ENCODE results near the gene RNF25. TPM values are rescaled to one million over a fixed set of nuclear protein-coding genes. Genes with fewer than 3 reads are reported as not detected.

The RNF25 gene
- total RNA-seq, result 10 to 100 TPM; 13.6 to 15.0 TPM
- long read RNA-seq, transcript RNF25-201 (10 exons, 1,914 nt), result major isoform, 34 of 38 reads
- long read RNA-seq, partial matches to known transcripts, result 0 of 38 reads
- long read RNA-seq, other reads (novel, unspliced or antisense), result 4 of 38 reads

GRCh38 chr2:218671654-218672566 is at the start of gene RNF25, which contains the start of gene STK36:
Gene RNF25 (minus strand): TSS chr2:218672002. CDS start chr2:218671970, 32 bp downstream.
Gene STK36 (plus strand): TSS chr2:218672086. CDS start chr2:218672830, 744 bp downstream.
- ATAC-seq (peak; percentile 98), DNase-seq (peak; percentile 91)
- intact Hi-C loops (cut with DNase I), result no loop called here

DNA sequence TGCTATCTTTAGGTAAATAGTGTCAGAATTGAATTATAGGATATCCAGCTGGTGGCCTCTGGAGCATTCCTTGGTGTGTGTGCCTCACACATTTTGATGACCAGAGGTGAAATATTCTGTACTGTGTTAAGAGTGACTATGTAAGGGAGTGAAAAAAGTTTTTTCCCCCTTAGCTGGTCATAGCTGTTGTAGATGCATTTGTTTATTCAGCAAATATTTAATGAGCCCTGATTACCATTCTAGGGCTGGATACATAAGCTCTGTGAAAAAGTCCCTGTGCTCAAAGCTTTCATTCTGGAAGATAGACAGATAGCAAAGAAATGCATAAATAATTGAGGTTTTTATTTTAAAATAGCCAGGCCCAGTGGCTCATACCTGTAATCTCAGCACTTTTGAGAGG is 49.7 kb upstream of the RNF25 start:
- intact Hi-C loops (cut with DNase I), result no loop called here
- ATAC-seq (no peak), DNase-seq (no peak)

- intact Hi-C loops (cut with DNase I), result no loop called here
- no peak for DNase-seq
- ATAC-seq, result no peak
These were observed 48.5 kb upstream of the RNF25 start for GRCh38 chr2:218720048-218721041.

- intact Hi-C loops (cut with DNase I), result no loop called here
- ATAC-seq (no peak), DNase-seq (no peak)
These were observed 47.7 kb upstream of the RNF25 start for GRCh38 chr2:218719457-218719856.

- intact Hi-C loops (cut with DNase I), result no loop called here
- ATAC-seq (no peak), DNase-seq (no peak)
These were observed 46.3 kb upstream of the RNF25 start for GRCh38 chr2:218718058-218718457.

DNA sequence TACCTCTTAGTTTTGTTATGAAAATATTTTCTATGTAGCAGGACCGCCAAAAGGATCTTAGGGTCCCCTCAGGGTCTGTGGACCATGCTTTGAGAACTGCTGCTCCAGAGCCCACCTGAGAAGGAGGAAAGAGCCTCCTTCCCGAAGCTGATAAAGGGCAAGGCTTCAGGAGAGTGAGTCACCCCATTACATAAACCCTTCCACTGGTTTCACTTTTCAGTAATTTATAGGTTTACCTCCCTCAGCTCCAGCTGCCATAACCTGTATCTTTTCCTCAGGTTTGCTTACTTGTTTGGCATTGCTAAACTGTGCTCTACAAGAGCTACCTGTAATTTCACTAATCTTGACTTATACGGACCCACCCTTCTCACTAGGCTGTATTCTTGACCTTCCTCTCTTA is 45.5 kb upstream of the RNF25 start:
- ATAC-seq, result peak in 1 of 2 donors; percentile 65
- DNase-seq, result no peak
- intact Hi-C loops (cut with DNase I), result no loop called here

DNA sequence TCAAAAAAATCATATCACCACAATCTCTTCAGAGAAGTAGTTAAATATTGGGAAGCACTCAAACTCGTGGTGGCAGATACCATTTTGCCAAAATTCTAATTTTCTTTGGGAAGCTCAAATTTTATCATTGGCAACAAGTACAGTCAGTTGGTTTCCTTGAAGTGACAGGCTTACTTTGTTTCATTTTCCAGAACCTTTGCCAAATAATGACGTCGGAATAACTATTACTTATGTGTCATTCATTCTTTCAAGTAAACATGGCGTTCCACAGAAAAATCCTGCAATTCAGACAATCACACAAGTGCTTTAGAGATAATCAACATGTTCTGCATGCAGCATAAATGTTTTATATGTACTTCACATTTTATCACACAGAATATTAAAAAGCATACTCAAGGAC is 44.3 kb upstream of the RNF25 start:
- intact Hi-C loops (cut with DNase I), result no loop called here
- no peak for DNase-seq
- ATAC-seq, result no peak

DNA sequence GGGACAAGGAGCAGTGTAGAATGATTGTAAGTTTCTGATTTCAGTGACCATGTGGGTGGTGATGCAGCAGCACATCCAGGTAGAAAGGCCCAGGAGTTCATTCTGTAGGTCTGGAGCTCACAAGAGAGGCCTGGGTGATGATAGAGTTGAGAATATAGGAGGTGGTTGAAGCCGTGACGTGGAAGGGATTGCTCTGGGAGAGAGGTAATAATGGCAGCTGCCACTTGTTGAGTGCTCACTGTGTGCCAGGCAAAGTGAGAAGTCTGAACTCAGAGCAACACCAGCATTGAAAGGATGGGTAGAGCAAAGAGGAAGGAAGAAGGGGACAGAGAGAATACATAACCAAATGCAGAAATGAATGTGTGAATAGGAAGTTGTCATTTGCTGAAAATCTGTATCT is 42.1 kb upstream of the RNF25 start:
- DNase-seq, result no peak
- ATAC-seq, result no peak
- intact Hi-C loops (cut with DNase I), result loop anchor here in 1 of 2 donors (5.0 kb wide), 1 partner anchor 133 kb away; no protein-coding TSS in a partner anchor

- ATAC-seq, result no peak
- DNase-seq, result no peak
- intact Hi-C loops (cut with DNase I), result loop anchor here in 1 of 2 donors (5.0 kb wide), 1 partner anchor 136 kb away; no protein-coding TSS in a partner anchor
These were observed 39.7 kb upstream of the RNF25 start for GRCh38 chr2:218711550-218711929.

GRCh38 chr2:218710687-218711549 is 39.1 kb upstream of the RNF25 start, which contains the start of gene TTLL4:
Gene TTLL4 (plus strand): TSS chr2:218710835. CDS start chr2:218737677, 26,842 bp downstream.
- ATAC-seq, result peak; percentile 98 to 99
- DNase-seq, result peak; percentile 99
- intact Hi-C loops (cut with DNase I), result loop anchor here in 1 of 2 donors (5.0 kb wide), 1 partner anchor 136 kb away; no protein-coding TSS in a partner anchor

- intact Hi-C loops (cut with DNase I), result loop anchor here in 1 of 2 donors (5.0 kb wide), 1 partner anchor 137 kb away; no protein-coding TSS in a partner anchor
- ATAC-seq (peak in 1 of 2 donors; percentile 4), DNase-seq (no peak)
These were observed 38.5 kb upstream of the RNF25 start for GRCh38 chr2:218710334-218710686.

- ATAC-seq, result no peak
- intact Hi-C loops (cut with DNase I), result loop anchor here in 1 of 2 donors (5.0 kb wide), 1 partner anchor 137 kb away; no protein-coding TSS in a partner anchor
- DNase-seq, result no peak
These were observed 38.1 kb upstream of the RNF25 start for GRCh38 chr2:218709908-218710307.

GRCh38 chr2:218708086-218708485 is 36.3 kb upstream of the RNF25 start:
- ATAC-seq (no peak), DNase-seq (no peak)
- intact Hi-C loops (cut with DNase I), result no loop called here

DNA sequence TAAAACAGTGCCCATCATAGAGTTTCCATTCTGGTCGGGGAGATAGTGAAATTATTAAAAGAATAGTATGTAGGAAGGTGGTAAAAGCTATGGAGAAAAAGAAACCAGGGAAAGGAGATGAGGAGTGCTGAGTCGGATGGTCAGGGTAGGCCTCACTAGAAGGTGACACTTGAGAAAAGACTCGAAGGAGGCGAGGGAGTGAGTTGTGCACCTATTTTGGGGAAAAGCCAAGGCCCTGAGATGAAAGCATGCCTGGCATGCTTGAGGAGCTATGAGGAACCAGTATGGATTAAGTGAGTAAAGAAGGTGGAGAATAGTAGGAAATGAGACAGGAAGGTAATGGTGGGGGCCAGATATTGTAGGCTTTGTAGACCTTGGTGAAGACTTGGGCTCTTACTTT is 31.5 kb upstream of the RNF25 start:
- intact Hi-C loops (cut with DNase I), result no loop called here
- DNase-seq (no peak), ATAC-seq (no peak)

DNA sequence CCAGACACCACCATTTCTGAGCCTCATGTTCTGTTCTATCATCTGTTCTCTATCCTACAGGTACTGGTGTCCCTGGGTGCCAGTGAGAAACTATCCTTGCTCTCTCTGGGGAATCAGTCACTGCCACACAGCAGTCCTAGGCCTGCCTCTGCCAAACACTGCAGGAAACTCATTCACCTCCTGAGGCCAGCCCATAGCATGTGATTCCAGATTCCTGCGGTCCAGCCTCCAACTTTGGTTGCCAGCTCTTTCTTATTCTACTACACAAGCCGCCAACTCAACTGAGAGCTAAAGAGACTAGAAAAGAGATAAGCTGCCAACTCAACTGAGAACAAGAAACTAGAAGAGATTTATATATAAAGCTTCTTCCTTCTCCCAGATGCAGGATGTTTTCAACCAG is 30.0 kb upstream of the RNF25 start:
- ATAC-seq, result no peak
- DNase-seq, result no peak
- intact Hi-C loops (cut with DNase I), result no loop called here

DNA sequence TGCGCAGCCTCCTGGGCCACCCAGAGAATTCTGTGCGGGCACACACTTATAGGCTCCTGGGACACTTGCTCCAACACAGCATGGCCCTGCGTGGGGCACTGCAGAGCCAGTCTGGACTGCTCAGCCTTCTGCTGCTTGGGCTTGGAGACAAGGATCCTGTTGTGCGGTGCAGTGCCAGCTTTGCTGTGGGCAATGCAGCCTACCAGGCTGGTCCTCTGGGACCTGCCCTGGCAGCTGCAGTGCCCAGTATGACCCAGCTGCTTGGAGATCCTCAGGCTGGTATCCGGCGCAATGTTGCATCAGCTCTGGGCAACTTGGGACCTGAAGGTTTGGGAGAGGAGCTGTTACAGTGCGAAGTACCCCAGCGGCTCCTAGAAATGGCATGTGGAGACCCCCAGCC is 27.1 kb upstream of the RNF25 start:
- DNase-seq, result no peak
- peak in 1 of 2 donors; percentile 93 for ATAC-seq

DNA sequence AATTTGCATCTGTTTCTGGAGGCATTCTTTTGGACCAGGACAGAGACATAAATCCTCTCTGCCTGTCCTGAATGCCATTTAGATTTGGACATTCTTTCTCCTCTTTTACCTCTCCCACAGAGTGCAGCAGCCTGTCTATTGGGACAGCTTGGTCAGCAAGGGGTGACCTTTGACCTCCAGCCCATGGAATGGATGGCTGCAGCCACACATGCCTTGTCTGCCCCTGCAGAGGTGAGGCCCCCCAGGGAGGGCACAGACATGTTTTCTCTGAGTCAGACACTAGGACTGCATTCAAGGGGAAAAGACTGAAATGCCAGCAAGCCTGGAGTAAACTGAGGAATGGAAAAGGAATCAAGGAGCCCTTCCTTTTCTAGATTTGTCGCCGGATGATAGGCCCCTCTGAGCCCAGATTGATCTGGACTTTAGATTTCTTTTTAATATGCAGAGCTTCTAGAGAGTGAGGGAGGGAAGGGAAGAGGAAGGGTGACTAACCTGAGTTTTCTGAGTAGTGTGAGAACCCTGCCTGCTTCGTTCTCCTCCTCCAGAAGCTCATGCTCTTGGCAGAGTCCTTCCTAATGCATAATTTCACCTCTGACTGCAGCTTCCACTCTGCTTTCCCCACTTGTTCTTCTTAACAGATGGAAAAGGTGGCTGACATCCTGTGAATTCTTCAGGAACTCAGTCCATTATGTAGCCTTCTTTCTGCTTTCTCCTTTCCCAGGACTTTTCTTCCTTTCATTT is 22.8 kb upstream of the RNF25 start:
- ATAC-seq, result no peak
- intact Hi-C loops (cut with DNase I), result no loop called here

More for the DNA sequence above, 27.1 kb upstream of the RNF25 start:
- intact Hi-C loops (cut with DNase I), result no loop called here

More for the DNA sequence above, 22.8 kb upstream of the RNF25 start:
- DNase-seq, result no peak

Measured in left cardiac atrium (tissue), 4 donors.